K562 (cell line): ENCODE measurements around the gene BLCAP. TPM values are rescaled to one million over a fixed set of nuclear protein-coding genes. Genes with fewer than 3 reads are reported as not detected.

Source experiments
- CREB1 ChIP-seq, 2 experiments: sonication (generic) in 1 of 2; formaldehyde crosslinking in 1 of 2; IDR thresholded peaks; 2 replicates each; pipeline versions ENCODE4 v1.6.1 to v1.8.0; 2012 to 2022; ENCODE audit warnings: inconsistent platforms in 1 of 2, mild to moderate bottlenecking in 1 of 2, missing genetic modification reagents in 1 of 2, moderate library complexity in 1 of 2
- FIP1L1 ChIP-seq: fragments of 200-400 bp; formaldehyde crosslinking; IDR thresholded peaks from 2 replicates; pipeline ENCODE4 v1.6.1; 2018; ENCODE audit warnings: mild to moderate bottlenecking, low read depth, low read length; ENCODE audit not compliant: poor library complexity, severe bottlenecking
- FOSL1 ChIP-seq: fragments of 200-800 bp; sonication (Bioruptor generic); conservative IDR thresholded peaks from 2 replicates; pipeline ENCODE4 v1.6.1; 2016; ENCODE audit warnings: missing genetic modification characterization, missing compliant biosample characterization
- GTF2A2 ChIP-seq: IDR thresholded peaks from 2 replicates; pipeline ENCODE4 v1.6.1; 2016; ENCODE audit warnings: mild to moderate bottlenecking, missing genetic modification characterization, missing compliant biosample characterization
- NCOA6 ChIP-seq: fragments of 450-650 bp; IDR thresholded peaks from 2 replicates; pipeline ENCODE4 v1.6.1; 2017; ENCODE audit warnings: mild to moderate bottlenecking
- NONO ChIP-seq, 2 experiments: fragments of 200-400 bp in 1 of 2; fragments of 450-650 bp in 1 of 2; formaldehyde crosslinking in 1 of 2; IDR thresholded peaks; 2 replicates each; pipeline ENCODE4 v1.6.1; 2017; ENCODE audit warnings: low read depth in 2 of 2, mild to moderate bottlenecking in 2 of 2, moderate library complexity in 2 of 2, low read length in 1 of 2
- SIN3B ChIP-seq: fragments of 450-650 bp; IDR thresholded peaks from 2 replicates; pipeline ENCODE4 v1.6.1; 2017; ENCODE audit warnings: low read depth, mild to moderate bottlenecking, moderate library complexity
- WHSC1 ChIP-seq: IDR thresholded peaks from one replicate; pipeline ENCODE4 v1.6.1; 2012; ENCODE audit warnings: low read length, control low read depth, inconsistent platforms
- ZBTB8A ChIP-seq: fragments of 450-650 bp; IDR thresholded peaks from 2 replicates; pipeline ENCODE4 v1.6.1; 2018; ENCODE audit warnings: mild to moderate bottlenecking, moderate library complexity; ENCODE audit not compliant: partially characterized antibody
- ZC3H4 ChIP-seq: sonication (generic); formaldehyde crosslinking; IDR thresholded peaks from 2 replicates; pipeline ENCODE4 v1.9.0; 2021; ENCODE audit warnings: missing genetic modification reagents, borderline replicate concordance
- ZNF79 ChIP-seq: fragments of 250-450 bp; sonication (Bioruptor Pico); IDR thresholded peaks from 2 replicates; pipeline ENCODE4 v1.4.0; 2020; ENCODE audit warnings: low read depth, mild to moderate bottlenecking, moderate library complexity
- polyA plus RNA-seq, 8 experiments: library from polyadenylated mRNA; depleted of rRNA in 4 of 8; stranded (reverse) in 5 of 8; unstranded in 3 of 8; fragments of >200 nt; fragmentation: Nextera tagmentation in 2 of 8; fragmentation: Illumina TruSeq in 1 of 8; extraction: Ambion mirVana in 2 of 8; extraction: Trizol in 1 of 8; gene quantifications; 2 replicates each; pipeline versions ENCODE4 v1.2.1 to v1.2.3, GENCODE V29; 2011 to 2014; ENCODE audit warnings: inconsistent platforms in 1 of 8, missing spikeins in 1 of 8
- total RNA-seq, 7 experiments: library from RNA; depleted of rRNA in 6 of 7; stranded (reverse); fragments of >200 nt in 6 of 7; fragmentation: Illumina TruSeq in 2 of 7; extraction: Trizol in 2 of 7; gene quantifications; 2 replicates each; pipeline versions ENCODE4 v1.2.1 to v1.2.3, GENCODE V29; 2011 to 2021; ENCODE audit warnings: low replicate concordance in 1 of 7
- TF ChIP-seq, protein P1 (sequence below): fragments of 200-400 bp; formaldehyde crosslinking; IDR thresholded peaks from 2 replicates; pipeline ENCODE4 v1.6.1; 2017; ENCODE audit warnings: mild to moderate bottlenecking, low read depth, low read length, moderate library complexity
- TF ChIP-seq, protein P2 (sequence below): fragments of 200-800 bp; sonication (Bioruptor generic); IDR thresholded peaks from 2 replicates; pipeline ENCODE4 v1.6.1; 2017; ENCODE audit warnings: missing genetic modification characterization, missing compliant biosample characterization
- TF ChIP-seq, protein P3 (sequence below), 2 experiments: fragments of 450-650 bp; IDR thresholded peaks; 2 replicates each; pipeline ENCODE4 v1.6.1; 2018; ENCODE audit warnings: mild to moderate bottlenecking in 2 of 2, low read depth in 1 of 2; ENCODE audit not compliant: partially characterized antibody in 2 of 2
- TF ChIP-seq, protein P4 (sequence below): IDR thresholded peaks from 2 replicates; pipeline ENCODE4 v1.6.1; 2012; ENCODE audit warnings: low read depth, low read length, improper control_type of control experiment, borderline replicate concordance
- TF ChIP-seq, protein P5 (sequence below): sonication (generic); formaldehyde crosslinking; IDR thresholded peaks from 2 replicates; pipeline ENCODE4 v1.8.1; 2023; ENCODE audit warnings: mild to moderate bottlenecking, missing genetic modification reagents

BLCAP gene
- total and polyA plus RNA-seq, 9 of the 15 experiments (the other 6 are each of a cell fraction or from before 2014, with no cell fraction given): 16.9 to 41.5 (median 27.6) TPM

DNA sequence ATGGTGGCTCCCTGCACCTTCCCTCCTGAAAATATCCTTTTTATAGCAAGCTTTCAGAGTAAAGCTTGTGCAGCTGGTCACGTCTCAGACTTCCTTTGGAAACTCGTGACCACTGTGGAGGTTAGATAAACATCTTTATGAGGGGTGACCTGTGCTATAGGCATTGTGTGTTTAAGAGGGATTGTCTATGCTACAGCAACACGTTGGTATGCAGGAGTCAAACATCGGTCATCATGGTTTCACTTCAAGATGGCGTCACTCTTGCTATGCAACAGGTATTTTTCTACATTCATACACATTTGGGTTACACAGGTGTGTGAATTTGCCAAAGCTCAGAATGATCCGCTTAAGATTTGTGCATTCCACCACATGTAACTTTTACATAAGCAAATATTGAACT is 14.6 kb upstream of the BLCAP start (continued):
- TF ChIP-seq GTF2A2 (tag) (no peak), WHSC1 (no peak), NCOA6 (no peak), ZBTB8A (no peak), FIP1L1 (no peak), SIN3B (no peak), CREB1 (IDR thresholded peaks at IDR 0.05) (no peak), CREB1 (CRISPR knock-in tag; IDR thresholded peaks at IDR 0.05) (no peak), ZNF79 (CRISPR knock-in tag) (peak; percentile 94), FOSL1 (tag) (no peak), ZC3H4 (CRISPR knock-in tag) (no peak), NONO (IDR thresholded peaks at IDR 0.05; ENCODE audit: low read depth in 2 of 2, low read length in 1 of 2) (no peak)
- TF ChIP-seq, protein P1, sequence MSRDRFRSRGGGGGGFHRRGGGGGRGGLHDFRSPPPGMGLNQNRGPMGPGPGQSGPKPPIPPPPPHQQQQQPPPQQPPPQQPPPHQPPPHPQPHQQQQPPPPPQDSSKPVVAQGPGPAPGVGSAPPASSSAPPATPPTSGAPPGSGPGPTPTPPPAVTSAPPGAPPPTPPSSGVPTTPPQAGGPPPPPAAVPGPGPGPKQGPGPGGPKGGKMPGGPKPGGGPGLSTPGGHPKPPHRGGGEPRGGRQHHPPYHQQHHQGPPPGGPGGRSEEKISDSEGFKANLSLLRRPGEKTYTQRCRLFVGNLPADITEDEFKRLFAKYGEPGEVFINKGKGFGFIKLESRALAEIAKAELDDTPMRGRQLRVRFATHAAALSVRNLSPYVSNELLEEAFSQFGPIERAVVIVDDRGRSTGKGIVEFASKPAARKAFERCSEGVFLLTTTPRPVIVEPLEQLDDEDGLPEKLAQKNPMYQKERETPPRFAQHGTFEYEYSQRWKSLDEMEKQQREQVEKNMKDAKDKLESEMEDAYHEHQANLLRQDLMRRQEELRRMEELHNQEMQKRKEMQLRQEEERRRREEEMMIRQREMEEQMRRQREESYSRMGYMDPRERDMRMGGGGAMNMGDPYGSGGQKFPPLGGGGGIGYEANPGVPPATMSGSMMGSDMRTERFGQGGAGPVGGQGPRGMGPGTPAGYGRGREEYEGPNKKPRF: no peak
- TF ChIP-seq, protein P2, sequence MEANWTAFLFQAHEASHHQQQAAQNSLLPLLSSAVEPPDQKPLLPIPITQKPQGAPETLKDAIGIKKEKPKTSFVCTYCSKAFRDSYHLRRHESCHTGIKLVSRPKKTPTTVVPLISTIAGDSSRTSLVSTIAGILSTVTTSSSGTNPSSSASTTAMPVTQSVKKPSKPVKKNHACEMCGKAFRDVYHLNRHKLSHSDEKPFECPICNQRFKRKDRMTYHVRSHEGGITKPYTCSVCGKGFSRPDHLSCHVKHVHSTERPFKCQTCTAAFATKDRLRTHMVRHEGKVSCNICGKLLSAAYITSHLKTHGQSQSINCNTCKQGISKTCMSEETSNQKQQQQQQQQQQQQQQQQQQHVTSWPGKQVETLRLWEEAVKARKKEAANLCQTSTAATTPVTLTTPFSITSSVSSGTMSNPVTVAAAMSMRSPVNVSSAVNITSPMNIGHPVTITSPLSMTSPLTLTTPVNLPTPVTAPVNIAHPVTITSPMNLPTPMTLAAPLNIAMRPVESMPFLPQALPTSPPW (CRISPR knock-in tag): 0 out of 2 replicates have a peak, but pooled peaks have one; percentile 15
- TF ChIP-seq, protein P3, sequence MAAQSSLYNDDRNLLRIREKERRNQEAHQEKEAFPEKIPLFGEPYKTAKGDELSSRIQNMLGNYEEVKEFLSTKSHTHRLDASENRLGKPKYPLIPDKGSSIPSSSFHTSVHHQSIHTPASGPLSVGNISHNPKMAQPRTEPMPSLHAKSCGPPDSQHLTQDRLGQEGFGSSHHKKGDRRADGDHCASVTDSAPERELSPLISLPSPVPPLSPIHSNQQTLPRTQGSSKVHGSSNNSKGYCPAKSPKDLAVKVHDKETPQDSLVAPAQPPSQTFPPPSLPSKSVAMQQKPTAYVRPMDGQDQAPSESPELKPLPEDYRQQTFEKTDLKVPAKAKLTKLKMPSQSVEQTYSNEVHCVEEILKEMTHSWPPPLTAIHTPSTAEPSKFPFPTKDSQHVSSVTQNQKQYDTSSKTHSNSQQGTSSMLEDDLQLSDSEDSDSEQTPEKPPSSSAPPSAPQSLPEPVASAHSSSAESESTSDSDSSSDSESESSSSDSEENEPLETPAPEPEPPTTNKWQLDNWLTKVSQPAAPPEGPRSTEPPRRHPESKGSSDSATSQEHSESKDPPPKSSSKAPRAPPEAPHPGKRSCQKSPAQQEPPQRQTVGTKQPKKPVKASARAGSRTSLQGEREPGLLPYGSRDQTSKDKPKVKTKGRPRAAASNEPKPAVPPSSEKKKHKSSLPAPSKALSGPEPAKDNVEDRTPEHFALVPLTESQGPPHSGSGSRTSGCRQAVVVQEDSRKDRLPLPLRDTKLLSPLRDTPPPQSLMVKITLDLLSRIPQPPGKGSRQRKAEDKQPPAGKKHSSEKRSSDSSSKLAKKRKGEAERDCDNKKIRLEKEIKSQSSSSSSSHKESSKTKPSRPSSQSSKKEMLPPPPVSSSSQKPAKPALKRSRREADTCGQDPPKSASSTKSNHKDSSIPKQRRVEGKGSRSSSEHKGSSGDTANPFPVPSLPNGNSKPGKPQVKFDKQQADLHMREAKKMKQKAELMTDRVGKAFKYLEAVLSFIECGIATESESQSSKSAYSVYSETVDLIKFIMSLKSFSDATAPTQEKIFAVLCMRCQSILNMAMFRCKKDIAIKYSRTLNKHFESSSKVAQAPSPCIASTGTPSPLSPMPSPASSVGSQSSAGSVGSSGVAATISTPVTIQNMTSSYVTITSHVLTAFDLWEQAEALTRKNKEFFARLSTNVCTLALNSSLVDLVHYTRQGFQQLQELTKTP (IDR thresholded peaks at IDR 0.05; ENCODE audit: low read depth in 1 of 2, partially characterized antibody in 2 of 2): no peak
- TF ChIP-seq, protein P4, sequence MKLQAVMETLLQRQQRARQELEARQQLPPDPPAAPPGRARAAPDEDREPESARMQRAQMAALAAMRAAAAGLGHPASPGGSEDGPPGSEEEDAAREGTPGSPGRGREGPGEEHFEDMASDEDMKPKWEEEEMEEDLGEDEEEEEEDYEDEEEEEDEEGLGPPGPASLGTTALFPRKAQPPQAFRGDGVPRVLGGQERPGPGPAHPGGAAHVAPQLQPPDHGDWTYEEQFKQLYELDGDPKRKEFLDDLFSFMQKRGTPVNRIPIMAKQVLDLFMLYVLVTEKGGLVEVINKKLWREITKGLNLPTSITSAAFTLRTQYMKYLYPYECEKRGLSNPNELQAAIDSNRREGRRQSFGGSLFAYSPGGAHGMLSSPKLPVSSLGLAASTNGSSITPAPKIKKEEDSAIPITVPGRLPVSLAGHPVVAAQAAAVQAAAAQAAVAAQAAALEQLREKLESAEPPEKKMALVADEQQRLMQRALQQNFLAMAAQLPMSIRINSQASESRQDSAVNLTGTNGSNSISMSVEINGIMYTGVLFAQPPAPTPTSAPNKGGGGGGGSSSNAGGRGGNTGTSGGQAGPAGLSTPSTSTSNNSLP: no peak
- TF ChIP-seq, protein P5, sequence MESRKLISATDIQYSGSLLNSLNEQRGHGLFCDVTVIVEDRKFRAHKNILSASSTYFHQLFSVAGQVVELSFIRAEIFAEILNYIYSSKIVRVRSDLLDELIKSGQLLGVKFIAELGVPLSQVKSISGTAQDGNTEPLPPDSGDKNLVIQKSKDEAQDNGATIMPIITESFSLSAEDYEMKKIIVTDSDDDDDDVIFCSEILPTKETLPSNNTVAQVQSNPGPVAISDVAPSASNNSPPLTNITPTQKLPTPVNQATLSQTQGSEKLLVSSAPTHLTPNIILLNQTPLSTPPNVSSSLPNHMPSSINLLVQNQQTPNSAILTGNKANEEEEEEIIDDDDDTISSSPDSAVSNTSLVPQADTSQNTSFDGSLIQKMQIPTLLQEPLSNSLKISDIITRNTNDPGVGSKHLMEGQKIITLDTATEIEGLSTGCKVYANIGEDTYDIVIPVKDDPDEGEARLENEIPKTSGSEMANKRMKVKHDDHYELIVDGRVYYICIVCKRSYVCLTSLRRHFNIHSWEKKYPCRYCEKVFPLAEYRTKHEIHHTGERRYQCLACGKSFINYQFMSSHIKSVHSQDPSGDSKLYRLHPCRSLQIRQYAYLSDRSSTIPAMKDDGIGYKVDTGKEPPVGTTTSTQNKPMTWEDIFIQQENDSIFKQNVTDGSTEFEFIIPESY (CRISPR knock-in tag): no peak
